GM20431 (cell line): ENCODE measurements around the gene AP1G1.
"Not testable (repeated sequence)": the region's sequence is repeated elsewhere in the genome, so short reads cannot be mapped to it uniquely, and the experiment has no call there.

Experiments used
- in situ Hi-C: fragments of 300-500 bp; cut with MseI, MboI; formaldehyde crosslinking; loops from one replicate; pipeline ENCODE4 v1.15.0; 2020; ENCODE audit warnings: low sequenced_read_pairs; ENCODE audit not compliant: unreplicated experiment

Gene AP1G1

GRCh38 chr16:71811261-71811803 is 2.7 kb upstream of the AP1G1 start:
- in situ Hi-C loops: no loop called here

DNA sequence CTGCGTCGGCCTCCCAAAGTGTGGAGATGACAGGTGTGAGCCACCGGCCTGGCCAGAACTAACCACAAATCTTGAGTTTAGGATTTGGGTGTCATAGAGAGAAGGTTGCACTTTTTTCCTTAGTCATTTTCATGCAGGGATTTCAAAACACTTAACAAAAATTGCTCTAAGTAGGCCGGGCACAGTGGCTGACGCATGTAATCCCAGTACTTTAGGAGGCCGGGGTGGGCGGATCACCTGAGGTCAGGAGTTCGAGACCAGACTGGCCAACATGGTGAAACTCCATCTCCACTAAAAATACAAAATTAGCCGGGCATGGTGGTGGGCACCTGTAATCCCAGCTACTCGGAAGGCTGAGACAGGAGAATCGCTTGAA is 1.5 kb upstream of the AP1G1 start:
- in situ Hi-C loops: not testable (repeated sequence)

DNA sequence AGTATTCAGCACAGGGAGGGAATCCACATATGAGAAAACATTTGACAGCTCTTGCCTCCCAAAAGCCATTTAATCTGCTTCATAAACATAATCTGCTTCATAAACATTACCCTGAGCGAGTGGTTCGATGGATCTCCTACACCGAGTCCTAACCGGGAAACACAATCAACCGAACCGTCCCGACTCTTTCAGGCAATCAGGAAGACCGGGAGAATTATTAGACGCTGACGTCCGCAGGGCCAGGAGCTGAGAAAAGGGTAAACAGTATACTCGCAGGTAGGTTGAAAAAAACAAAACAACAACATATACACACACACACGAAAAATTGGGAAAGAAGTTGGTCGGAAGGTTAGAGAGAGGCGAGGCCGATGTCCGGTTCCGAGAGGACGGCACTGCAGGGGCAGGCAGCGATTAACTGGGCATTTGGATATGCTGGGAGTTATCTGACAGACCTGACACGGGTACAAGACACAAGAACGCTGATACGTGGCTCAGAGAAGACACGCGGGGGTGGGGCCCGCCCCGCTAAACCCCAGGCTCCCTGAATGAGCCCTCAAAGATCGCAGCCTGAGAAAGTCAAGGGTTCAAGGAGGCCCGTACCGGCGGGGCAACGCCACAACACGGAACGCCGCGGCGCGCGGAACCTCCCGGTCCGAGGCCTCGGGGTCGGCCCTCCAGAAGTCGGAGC is 585 bp downstream of the AP1G1 start:
- in situ Hi-C loops: no loop called here

DNA sequence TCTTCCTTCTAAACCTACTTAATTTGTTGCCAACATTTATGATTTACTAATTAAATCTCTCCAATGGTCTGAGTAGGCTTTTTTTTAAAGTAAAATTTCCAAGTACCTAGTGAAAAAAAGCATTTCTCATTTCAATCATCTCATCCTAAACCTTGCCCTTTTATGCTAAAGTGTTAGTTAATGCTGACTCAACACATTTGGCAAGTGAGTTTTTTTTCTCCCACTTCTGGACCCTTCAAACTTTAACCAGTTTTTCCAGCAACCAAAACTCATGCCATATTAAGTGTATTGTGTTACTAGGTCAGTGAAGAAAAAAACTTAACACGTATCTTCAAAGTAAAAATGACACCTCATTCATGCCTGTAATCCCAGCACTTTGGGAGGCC is 5.3 kb downstream of the AP1G1 start:
- in situ Hi-C loops: no loop called here

GRCh38 chr16:71796501-71797097 is 12.0 kb downstream of the AP1G1 start:
- in situ Hi-C loops: no loop called here

- in situ Hi-C loops: no loop called here
Observed at GRCh38 chr16:71794943-71795342, 13.7 kb downstream of the AP1G1 start.

- in situ Hi-C loops: no loop called here
Observed at GRCh38 chr16:71794018-71794417, 14.6 kb downstream of the AP1G1 start.

GRCh38 chr16:71792176-71792575 is 16.5 kb downstream of the AP1G1 start:
- in situ Hi-C loops: no loop called here

DNA sequence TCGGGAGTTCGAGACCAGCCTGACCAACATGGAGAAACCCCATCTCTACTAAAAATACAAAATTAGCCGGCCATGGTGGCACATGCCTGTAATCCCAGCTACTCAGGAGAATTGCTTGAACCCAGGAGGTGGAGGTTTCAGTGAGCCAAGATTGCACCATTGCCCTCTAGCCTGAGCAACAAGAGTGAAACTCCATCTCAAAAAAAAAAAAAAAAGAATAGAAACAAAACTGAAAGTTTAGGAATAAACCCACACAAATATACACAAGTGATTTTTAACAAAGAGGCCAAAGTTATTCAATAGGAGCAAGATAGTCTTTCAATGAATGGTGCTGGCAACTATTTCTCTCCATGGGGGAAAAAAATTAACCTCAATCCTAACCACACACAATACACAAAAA is 18.3 kb downstream of the AP1G1 start:
- in situ Hi-C loops: not testable (repeated sequence)

GRCh38 chr16:71789136-71789535 is 19.5 kb downstream of the AP1G1 start:
- in situ Hi-C loops: no loop called here

DNA sequence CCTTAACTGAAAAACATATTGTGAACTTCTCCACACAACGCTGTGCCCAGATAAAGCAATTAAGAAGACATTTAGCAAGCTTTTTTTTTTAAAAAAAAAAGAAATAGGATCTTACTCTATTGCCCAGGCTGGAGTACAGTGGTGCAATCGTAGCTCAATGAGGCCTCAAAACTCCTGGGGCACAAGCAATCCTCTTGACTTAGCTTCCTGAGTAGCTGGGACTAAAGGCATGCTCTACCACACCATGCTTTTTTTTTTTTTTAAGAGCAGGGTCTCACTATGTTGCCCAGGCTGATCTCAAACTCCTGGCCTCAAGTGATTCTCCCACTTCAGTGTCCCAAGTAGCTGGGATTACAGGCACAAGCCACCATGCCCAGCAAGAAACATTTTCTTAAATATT is 20.1 kb downstream of the AP1G1 start:
- in situ Hi-C loops: no loop called here

DNA sequence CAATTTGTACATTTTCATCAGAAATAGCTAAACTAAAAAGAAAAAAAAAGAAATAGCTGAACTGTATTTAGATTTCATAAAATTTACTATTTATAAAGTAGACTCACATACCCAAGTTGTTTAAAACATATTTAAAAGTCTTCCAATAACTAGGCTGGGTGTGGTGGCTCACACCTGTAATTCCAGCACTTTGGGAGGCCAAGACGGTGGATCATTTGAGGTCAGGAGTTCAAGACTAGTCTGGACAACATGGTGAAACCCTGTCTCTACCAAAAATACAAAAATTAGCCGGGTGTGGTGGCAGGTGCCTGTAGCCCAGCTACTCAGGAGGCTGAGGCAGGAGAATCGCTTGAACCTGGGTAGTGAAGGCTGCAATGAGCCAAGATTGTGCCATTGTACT is 23.5 kb downstream of the AP1G1 start:
- in situ Hi-C loops: not testable (repeated sequence)

DNA sequence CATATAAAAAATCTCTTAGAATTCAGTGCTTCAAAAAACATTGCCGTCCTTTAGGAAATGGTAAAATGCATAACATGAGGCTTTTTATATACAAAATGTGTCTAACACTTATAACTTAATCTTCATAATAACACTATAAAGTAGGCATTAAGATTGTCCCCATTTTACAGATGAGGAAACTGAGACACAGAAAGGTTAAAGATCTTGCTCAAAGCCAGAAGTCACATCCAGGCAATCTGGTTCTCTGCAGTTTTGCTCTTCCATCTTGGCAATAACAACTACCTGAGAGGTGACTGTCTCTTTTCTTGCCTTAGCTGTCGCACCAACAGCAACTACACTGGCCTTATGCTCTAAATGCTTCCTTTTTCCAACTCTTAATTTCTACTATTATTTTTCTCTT is 24.5 kb downstream of the AP1G1 start:
- in situ Hi-C loops: no loop called here

DNA sequence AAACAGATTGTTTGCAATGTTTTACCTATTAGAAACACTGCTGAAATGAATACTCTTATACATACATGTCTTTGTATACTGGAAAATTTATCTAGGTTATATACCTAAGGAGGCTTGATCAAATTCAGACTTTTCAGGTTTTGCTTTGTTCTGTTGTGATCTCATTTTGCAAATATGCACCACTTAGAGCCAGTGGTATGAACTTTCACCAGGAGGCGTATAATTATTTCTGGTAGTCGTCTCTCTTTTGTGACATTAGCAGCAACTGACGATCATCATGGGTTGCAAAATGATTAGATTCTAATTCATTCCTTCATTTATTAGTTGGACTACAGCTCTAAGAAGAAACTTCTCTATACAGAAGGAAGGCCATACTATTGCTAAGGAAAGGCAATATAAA is 26.9 kb downstream of the AP1G1 start:
- in situ Hi-C loops: no loop called here

DNA sequence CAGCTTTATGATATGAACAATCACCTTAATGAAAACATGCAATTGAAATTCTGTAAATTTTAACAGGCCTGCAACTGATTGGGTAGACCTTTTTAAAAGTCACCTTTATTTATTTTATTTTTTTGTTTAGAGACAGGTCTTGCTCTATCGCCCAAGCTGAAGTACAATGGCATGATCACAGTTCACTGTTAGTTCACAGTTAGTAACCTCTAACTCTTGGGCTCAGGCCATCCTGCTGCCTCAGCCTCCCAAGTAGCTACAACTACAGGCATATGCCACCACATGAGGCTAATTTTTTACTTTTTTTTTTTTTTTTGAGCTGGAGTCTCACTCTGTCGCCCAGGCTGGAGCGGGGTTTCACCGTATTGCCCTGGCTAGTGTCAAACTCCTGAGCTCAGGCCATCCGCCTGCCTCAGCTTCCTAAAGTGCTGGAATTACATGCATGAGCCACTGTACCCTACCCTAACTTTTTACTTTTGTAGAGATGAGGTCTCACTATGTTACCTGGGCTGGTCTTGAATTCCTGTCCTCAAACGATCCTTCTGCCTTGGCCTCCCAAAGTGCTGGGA is 28.0 kb downstream of the AP1G1 start:
- in situ Hi-C loops: no loop called here

DNA sequence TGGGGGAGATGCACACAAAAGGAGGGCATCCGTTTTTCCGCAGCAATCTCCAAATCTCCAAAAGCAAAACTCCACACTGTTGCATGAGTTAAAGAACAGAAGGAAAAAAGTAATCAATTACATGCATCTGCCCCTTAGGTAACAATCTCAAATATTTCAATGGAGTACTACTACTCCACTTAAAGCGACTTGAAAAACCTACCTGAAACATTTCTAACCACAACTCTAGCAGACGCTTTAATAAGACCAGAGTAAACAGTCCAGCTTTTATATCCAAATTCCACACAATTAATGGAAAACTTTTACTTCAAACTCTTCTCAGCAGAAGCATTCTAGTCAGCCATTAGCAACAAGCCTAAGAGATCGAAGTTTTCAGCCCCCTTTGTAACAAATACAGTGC is 29.9 kb downstream of the AP1G1 start:
- in situ Hi-C loops: no loop called here

- in situ Hi-C loops: no loop called here
Observed at GRCh38 chr16:71777329-71777728, 31.3 kb downstream of the AP1G1 start.

GRCh38 chr16:71775949-71776348 is 32.7 kb downstream of the AP1G1 start:
- in situ Hi-C loops: no loop called here

DNA sequence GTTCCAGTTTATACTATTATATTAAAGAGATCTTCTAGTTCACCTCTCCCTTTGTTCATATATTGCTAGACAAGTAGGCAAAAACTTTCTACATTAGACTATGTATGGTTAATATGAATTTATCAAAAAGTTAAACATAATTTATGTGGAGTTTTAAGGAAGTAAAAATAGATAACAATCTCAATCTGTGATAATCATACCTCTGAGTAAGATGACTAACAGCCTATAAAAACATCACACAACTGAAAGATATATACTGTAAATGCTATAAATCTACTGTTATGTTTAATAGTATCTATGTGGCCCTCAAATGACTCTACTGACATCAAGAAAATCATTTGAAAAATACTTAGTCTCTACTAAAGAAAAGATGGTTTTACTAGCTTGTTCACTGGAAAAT is 37.1 kb downstream of the AP1G1 start:
- in situ Hi-C loops: no loop called here

DNA sequence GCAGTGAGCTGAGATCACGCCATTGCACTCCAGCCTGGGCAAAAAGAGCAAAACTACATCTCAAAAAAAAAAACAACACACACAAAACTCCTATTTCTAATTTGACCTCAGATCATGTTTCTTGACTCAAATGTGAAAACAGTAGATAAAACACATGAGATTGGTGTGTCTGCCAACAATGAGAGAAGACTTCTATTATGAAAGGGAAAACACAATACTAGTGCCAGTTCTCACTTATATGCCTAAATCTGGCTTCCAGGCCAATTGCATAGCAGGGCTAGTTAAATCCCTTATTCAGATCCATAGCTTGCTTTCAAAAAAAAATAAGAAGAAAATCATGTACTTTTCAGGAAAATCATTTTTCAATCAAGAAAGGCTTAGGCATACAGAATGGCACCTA is 39.4 kb downstream of the AP1G1 start:
- in situ Hi-C loops: no loop called here

GRCh38 chr16:71767060-71767900 is 41.4 kb downstream of the AP1G1 start:
- in situ Hi-C loops: no loop called here
